ENCODE measurements around the gene ARHGAP45.

GRCh38 chr19:1122972-1123363, 56.0 kb downstream of the ARHGAP45 start:
- TF ChIP-seq CTCF (IDR thresholded peaks at IDR 0.05 in 4 of 5, conservative IDR thresholded peaks at IDR 0.05 in 1 of 5) (no peak), POLR2A (IDR thresholded peaks at IDR 0.05) (no peak)

Measured in gastrocnemius medialis (tissue), 4 donors.